ENCODE data around the gene FRMD5.

The FRMD5 gene

DNA sequence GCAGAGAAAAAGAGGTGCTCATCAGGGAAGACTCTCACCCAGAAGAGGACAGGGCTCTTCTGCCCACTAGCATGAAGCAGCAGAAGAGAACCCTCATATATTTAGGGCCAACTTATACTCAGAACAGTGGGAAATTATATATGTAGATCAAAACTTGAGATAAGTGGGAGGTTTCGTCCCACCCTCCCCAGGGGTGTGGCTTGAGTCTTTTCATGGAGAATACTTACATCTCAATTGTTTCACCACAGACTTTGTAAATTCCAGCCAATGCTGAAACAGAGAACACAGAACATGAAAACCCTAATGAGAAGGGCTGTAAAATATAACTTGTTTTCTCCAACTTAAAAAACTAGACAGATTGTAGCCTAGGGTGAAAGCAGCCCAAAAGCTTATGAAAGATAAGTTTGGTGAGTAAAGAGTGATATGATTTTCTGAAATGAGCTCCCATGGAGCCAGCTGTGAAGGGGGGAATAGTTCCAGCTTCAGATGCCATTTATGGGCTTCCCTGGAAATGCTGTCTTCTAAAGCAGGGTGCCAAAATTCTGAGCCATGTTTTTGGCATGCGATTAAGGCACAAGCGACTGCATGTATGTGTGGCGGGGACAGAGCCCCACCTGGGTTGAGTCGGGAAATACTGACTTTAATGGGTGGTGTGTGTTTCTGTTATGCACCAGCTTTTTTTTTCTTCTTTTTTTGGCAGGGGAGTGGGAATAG lies 275.4 kb downstream of the FRMD5 start:
- DNase-seq = no peak

DNA sequence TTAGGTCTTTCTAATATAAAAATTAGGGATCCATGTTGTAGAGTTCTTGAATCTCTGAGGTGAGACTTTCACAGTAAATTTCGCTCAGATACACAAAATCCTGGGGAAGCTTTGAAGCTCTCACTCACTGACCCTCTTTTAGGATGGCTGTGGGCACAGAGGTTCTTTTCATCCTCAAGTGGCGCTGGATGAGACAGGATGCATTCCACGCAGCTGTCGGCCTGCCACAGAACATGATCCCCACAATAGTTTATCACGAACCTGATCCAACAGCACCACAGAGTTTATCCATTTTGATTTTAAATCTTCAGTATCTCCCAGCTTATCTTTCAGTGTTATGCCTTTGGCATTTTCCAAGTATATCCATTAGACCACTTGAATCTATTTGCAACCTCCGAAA lies 276.4 kb downstream of the FRMD5 start:
- DNase-seq = no peak

DNA sequence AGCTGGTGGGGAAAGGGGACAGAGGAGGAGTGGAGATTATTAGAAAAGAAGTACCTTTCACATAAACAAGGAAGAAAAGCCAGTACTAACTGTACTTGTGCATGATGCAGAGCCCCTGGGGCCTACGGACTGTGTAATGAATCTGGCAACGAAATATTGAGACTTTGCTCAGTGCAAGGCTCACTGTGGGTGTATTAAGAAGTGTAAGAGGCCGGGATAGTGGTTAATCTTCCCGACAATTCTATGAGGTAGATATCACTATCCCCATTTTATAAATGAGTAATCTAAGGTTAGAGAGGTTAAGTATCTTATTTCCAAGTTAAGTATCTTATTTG lies 278.8 kb downstream of the FRMD5 start:
- DNase-seq = no peak

DNA sequence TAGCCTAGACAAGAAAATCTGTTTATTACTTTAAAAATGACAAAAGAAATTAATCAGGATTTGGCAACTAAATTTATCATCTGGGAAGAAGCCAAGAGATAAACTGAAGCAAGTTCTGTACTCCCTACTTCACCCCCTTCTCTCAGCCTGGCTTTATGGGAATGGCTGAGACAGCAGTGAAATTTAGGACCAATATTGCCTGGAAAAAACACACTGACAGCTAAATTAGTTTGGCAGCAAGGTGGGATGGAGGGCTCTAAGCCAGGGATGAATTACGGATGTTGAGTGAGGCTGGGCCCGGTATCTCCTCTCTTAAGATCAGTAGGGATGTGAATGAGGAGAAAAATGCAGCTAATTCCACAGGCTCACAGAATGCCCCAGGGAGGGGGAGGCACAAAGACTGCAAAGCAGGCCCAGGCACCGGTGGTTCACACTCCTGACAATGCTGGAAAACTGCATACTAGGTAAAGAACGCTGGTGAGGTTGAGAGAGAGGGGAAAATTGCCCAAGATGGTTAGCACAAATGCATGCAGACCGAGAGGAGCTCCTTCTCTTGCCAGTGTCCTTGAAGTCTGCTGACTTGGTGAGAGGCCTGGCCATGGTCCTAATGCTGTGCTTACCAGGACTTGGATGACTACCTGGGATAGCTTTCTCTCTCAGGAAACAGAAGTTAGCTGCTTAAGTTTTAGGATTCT lies 279.3 kb downstream of the FRMD5 start:
- no peak for DNase-seq

DNA sequence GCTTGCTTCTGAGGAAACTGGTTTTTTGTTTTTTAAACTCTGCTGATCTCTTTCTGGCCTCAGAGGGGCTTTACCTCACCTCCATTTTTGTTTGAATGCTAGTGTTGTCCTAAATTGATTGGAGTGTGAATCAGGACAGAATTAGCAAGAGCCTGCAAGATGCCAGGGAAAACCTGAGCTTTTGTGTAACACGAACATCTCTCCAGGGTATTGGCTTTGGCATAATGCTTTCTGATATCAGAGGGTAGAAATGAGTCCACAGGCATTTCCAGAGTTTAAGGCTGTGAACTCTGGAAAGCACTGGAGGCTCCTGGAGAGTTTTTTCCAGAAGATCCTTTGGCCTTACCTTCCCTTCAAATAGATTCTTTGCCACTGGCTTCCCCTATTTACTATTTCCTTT lies 281.1 kb downstream of the FRMD5 start:
- DNase-seq = no peak

DNA sequence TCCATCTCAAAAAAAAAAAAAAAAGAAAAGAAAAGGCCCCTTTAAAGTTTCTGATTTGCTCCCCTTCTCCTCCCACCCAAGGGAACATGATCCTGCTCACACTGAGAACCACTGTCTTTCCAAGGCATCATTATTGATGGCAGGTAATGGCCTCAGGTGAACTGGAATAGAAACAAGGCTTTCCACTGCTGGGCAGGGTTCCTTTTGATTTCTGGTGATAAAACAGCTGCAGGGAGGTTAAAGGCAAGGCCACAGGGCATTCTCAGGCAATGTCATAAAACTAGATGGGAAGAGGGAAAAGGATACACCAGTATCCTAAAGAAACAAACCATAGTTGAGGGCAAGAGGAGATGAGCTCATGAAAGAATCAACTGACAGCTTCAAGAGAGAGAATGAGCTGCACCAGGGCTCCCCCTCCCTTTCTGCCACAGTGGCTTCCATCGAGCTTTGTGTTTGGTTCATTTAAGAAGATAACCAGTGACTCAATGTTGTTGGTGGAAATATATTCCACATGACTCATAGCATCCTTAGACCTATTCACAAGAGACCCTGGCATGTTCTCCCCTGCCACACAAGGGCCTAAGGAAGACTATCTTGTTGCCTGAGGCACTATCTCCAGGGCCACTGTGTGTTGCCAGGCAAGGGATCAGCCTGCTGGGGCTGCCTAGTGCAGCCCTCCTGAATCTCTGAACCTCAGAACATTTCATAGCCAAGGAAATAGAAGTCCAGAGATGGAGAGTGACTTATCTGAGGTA lies 281.9 kb downstream of the FRMD5 start:
- DNase-seq = peak; percentile 10

DNA sequence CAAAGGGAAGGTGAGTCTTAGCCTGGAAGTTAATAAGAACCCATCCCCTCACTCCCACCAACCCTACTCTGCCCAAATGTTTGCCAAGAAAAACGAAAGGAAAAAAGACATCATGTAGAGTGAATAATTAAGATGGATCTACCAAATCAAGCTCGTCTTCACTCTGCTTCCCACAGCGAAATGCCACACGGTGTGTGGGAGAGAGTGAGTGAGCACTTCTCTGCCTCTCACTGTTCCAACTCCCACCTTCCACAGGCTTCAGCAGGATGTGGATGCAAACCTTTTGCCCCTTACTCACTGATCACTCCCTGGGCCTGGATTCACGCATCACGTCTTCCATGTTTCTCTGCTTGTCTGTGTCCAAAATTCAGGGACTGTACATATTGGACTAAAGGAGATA lies 282.9 kb downstream of the FRMD5 start:
- no peak for DNase-seq

DNA sequence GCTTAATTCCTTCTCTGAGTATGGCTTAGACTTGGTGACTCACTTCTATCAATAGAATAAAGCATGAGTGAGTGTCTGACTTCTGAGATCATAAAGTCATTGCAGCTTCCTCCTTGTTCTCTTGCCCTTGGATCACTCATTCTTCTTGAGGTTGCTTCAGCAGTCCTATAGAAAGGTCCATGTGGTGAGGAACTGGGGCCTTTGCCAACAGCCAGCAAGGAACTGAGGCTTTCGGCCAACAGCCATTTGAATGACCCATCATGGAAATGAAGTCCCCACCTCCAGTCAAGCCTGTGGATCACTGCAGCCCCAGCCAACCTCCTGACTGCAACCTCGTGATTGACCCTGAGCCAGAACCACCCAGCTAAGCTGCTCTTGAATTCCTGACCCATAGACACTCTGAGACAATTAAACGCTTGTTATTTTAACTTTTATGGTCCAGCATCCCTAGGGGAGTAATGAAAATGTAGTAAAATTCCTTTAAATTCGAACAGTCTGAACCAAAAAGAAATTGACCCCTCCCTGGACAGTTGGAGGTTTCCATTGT lies 283.8 kb downstream of the FRMD5 start:
- DNase-seq = peak; percentile 62

DNA sequence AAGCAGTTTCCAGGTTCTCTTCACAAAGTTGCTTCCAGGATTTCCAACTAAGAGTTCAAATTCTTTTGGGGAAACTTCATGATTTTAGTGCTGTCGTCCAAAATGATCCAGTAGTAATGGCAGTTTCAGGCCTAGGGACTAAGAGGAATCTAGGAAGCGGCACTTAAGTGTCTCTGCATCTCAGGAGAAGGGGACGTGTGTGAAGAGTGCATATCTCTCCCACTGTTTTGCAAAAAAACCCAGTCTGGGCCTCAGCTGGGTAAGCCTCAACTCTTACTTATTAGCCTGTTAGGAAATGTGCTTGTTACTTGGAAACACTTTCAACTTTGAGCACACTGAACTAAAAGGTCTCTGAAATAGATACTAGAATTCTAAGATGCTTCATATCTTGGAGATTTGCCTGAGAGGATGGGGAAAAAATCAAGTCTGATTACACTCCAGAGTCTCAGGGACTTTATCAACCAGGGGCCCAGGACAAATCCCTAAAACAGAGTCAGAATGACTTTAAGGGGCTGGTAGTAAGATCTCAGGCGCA lies 286.5 kb downstream of the FRMD5 start:
- DNase-seq = no peak

DNA sequence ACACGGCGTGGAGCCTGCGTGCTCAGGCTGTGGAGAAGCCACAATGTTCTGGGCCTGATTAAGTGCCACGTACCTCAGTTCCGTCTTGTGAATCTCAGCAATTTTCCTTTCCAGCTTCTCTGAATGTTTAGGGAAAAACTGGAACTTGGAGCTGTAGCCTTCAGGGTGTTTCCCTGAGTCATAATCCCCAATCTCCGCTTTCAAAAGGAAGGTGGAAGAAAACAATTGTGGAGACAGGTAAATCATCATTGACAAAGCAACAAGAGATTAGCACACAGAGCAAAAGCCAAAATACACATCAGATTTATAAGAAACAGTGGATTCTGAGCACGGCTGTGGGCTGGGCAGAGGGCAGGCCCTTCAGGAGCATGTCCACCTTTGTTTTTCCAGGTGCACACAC lies 289.3 kb downstream of the FRMD5 start:
- no peak for DNase-seq

DNA sequence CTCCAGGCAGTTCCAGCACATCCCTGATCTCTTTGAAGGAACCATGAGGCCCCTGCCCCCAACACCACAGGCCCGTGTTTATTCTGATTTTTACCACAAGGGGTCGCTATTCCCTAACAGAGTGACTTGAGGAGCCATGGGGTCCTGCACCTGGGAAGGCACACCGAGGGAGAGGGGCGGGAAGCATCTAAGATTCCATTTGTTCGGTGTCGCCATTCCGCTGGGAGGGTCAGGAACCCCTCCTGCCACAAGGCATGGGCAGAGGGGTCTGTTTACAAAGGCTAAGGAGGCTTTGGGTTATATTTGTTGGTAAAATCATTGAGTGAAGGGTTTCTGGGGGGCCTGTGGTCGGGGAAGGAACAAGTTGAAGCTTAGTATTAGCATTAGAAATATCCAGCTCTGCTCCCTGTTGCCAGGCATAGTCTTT lies 291.2 kb downstream of the FRMD5 start:
- peak; percentile 77 for DNase-seq

DNA sequence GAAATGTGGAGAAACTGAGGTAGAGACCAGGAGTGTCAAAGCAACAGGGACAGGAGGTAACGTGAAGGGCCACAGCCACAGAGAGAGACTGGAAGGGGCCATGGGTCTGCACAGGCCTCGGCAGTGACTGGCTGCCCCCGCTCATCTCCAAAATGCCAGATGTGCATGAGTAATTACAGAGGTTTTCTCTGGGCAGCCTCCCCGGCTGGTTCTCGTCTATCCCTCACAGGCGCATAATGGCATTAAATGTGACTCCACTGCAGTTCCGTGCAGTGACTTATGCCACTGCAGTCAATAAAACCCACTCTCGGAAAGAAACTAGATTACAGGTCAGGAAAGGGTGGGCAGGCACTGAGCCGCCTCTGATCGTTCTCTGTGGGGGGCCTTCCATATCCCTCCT lies 293.6 kb downstream of the FRMD5 start:
- no peak for DNase-seq

DNA sequence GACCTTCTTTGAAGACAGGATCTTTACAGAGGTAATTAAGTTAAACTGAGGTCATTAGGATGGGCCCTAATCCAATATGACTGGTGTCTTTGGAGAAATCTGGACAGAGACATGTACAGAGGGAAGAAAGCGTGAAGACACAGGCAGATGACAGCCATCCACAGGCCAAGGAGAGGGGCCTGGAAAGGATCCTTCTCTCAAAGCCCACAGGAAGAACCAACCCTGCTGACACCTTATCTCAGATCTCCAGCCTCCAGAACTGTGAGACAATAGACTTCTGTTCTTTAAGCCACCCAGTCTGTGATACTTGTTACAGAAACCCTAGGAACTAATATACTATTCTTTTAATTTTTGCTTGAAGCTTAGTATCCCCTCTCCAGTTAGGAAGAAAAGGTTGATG lies 294.1 kb downstream of the FRMD5 start:
- no peak for DNase-seq

DNA sequence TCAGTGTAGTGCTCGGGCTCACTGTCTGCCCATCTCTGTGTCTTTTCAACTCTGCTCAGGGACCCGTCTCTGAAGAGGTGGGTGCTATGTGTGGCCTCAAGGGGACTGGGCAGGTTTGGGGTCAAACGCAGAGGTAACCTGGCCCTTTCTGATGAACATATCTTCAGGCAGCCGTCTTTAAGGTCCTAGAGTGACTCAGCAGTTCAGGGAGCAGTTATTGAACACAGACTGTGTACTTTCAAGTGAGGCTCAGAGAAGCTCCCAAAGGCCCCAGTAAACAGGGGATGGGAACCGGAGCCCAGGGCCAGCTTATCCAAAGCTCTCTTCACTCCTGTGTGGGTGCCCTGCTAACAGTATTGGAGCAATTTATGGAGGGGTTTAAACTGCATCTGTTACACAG lies 295.1 kb downstream of the FRMD5 start:
- DNase-seq = no peak

DNA sequence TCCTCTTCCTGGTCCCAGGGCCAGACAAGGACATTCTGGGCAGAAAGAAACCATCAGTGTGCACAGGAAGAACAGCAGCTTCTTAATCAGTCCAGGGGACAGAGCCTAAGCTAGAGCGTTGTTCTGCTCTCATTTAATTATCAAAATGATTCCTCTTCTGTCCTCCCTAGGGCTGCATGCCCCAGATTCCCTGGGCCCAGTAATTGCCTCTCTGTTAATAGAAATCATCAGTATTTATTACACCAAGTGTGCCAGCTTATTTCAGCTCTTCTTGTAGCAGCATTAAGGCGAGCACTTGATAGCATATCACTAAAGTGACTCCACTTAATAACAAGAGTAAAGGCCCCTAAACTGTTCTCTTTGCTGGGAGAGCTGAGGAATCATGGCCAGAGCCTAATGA lies 296.2 kb downstream of the FRMD5 start:
- DNase-seq = no peak

DNA sequence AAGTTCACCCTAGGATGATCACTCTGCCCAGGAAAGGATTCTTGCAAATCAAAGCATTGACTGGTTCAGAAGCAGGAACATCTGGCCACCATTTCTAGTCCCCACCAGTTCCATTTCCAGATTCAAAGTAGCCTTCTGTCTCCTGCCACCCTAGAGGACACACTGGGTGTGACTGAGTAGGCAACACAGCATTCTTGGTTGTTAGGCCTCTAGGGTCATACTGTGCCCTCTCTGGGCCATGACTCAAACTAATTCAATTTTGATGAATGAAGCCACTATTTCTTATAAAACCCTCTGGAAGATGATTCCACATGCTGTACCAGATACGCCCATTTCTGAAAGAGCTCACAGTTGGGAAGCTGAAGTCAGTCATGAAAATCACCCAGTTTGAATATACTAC lies 298.5 kb downstream of the FRMD5 start:
- DNase-seq = no peak

DNA sequence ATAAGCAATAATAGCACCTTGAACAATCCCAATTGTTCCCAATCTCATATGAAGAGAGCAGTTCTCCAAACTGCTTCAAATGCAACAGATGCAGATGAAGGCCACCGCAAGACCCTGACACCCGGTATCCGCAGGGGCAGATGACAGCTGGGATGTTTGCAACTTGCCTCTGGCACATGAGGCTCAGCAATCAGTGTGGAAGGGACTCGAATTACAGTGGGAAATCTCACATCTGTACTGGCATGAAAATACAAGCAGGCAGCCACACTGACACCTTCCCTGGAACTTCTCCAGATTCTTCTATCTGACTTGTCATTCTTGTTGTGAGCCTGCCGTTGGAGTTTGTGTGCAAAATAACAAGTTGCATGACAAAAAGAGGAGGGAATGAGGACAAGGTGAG lies 299.5 kb downstream of the FRMD5 start:
- no peak for DNase-seq

DNA sequence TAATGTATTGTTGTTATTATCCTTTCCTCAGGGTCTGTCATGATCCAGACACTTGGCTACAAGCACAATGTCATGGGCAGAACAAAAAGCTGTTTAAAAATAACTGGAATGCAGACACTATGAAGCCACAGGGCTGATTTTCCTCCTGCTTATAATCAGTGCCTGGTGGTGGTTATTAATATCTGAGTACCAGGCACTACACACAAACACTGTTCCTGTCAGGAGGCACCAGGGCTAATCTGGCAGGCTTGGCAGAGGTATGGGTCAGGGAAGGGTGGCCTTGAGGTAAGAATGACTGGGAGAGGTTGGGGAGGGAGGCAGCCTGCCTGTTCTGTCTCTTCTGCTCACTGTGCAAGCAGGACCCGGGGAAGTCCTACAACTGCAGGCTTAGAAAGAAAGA lies 301.1 kb downstream of the FRMD5 start:
- DNase-seq = no peak

DNA sequence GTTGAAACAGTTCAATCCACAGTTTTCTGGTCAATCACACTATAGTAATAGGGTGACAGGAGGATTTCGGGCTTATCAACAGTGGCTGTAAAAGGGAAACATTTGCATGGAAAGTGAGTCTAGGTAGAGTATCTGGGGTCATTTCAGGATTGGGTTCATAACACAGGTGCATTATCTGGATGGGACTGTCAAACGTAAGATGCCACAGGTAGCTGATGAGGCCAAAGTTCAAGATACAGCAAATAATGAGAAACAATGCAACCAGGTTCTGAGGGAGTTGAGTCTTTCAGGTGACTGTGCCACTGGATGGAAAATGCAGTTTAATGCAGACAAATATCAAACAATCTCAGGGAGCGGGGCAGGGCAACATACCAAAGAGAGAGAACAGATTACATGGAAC lies 306.0 kb downstream of the FRMD5 start:
- DNase-seq = no peak

DNA sequence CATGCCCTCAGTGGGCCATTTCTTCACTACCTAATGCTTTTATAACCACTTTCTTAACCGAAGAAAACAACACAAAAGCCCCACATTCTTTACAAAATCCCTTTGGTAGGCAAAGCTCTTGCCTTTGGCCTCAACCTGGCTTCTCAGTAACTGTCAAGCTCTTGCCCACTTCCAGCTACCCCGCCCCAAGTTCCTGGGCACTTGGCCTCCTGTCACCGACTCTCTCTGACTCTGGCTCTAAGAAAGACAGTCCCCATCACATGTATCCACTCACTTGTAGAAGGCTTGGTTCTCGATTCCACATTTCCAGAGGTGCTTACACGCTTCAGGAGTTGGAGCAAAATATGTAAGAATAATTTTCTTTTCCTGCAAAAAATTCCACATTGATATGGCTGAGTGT lies 307.2 kb downstream of the FRMD5 start:
- no peak for DNase-seq

DNA sequence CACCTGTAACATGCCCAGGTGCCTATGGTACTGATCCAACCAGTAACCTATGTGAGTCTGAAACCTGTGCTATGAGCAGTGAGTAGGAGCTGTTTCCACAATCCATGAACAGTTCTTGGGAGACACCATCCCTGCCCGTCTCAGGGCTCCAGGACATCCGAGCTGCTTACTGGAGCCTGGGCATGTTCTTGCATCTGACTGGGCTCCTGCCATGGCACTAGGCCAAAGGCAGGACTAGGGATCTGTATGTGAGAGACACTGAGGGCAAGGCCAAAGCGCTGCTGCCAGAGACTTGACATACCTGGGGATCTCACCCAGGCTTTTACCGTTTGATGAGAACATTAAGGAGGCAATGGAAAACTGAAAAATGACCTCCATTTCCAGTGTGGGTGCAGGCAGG lies 308.5 kb downstream of the FRMD5 start:
- DNase-seq = no peak

DNA sequence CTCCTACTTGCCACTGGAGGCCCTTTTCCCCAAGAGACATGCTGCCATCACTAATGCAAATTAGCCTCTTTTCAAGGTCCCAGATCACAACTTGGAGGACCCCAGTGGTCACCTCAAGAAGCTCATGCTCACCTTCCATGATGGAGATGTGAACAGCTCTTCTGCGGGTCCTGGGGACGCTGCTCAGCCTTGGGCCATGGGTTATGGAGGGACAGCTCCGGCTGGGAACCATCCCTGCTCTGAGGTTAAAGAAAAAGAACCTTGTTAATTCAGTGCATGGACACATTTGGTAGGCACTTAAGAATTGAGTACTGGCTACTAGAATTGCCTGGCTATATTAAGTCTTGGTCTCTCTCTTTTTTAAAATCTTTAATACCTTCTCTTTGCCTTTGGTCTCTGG lies 311.5 kb downstream of the FRMD5 start:
- DNase-seq = no peak

DNA sequence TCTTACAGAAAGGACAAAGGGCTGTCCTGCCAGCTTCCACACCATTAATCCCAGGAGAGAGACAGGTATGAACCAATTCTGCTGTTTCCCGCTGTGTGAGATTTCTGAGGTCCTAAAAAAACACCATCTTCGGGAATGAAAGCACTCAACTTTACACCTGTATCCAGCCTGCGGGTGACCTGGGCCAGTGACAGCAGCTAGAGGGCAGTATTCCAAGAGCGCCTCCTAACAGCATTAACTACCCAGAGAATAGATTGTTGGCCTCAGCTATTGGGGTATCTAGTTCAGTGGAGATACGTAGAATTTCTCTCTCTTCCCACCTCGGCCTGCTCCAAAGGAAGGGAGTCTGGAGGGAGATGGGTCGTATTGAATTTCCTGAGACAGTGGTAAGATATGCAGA lies 313.1 kb downstream of the FRMD5 start:
- no peak for DNase-seq

DNA sequence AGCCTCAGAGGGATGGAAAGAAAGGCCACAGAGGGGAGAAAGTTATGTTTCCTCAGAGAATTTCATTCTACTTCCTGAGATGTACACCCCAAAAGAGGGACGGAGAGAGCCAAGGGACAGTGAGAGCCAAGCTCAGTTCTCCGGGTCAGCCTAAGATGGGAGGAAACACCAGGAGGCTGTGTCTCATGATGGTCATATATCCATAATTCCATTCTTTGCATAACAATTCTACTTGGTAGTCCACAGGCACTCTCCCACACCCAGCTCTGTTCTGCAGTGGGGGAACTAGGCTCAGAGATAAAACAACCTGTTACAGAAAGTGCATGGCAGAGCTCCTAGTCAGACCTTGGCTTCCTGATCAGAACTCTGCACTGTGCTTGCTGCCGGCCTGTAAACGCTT lies 313.8 kb downstream of the FRMD5 start:
- no peak for DNase-seq
